Measurements from ENCODE around the gene TNPO2. TPM values are rescaled to one million over a fixed set of nuclear protein-coding genes. Genes with fewer than 3 reads are reported as not detected.

The TNPO2 gene
- total RNA-seq, 2 experiments from 2014 or later = 47.3 to 47.4 TPM

GRCh38 chr19:12652219-12652618 lies 71.5 kb downstream of the TNPO2 start:
- intact Hi-C loops (cut with DNase I, micrococcal nuclease) = no loop called here
- Mint-ChIP-seq H3K4me1 (ENCODE audit: low read depth) (no peaks in the 10 kb centered on the region), H3K9me3 (no peaks in the 10 kb centered on the region), H3K36me3 (ENCODE audit: low read depth) (peaks cover 41% of the 10 kb centered on the region), H3K27ac (no peak overlapping the region), H3K4me3 (no peak overlapping the region), H3K27me3 (no peaks in the 10 kb centered on the region)
- Histone ChIP-seq H3K27me3 (ENCODE audit: control insufficient read depth in 1 of 2, insufficient read depth in 2 of 2, low read length in 2 of 2) (no peaks in the 10 kb centered on the region), H3K27ac (ENCODE audit: low read depth in 1 of 2, low read length in 2 of 2) (no peak overlapping the region), H3K4me3 (ENCODE audit: low read length) (no peak overlapping the region), H3K36me3 (ENCODE audit: insufficient read depth, low read length) (peaks cover 44% of the 10 kb centered on the region), H3K4me1 (ENCODE audit: insufficient read depth, low read length) (no peaks in the 10 kb centered on the region), H3K9me3 (ENCODE audit: control insufficient read depth in 1 of 2, insufficient read depth in 1 of 2, low read length in 2 of 2) (no peaks in the 10 kb centered on the region)
- ChIA-PET CTCF (no interaction called here), POLR2A (no interaction called here)
- ATAC-seq (ENCODE audit: poor library complexity) (no peak), DNase-seq (no peak)
- no peak for TF ChIP-seq CTCF (IDR thresholded peaks at IDR 0.05)

- no peaks in the 10 kb centered on the region for H3K27me3 Mint-ChIP-seq
These were observed 73.8 kb downstream of the TNPO2 start for GRCh38 chr19:12649941-12650340.

More at GRCh38 chr19:12649941-12650340, 73.8 kb downstream of the TNPO2 start:
- Mint-ChIP-seq H3K4me3 (no peak overlapping the region), H3K9me3 (no peaks in the 10 kb centered on the region), H3K4me1 (ENCODE audit: low read depth) (no peaks in the 10 kb centered on the region), H3K27ac (no peak overlapping the region), H3K36me3 (ENCODE audit: low read depth) (peaks cover 27% of the 10 kb centered on the region)
- Histone ChIP-seq H3K4me3 (ENCODE audit: low read length) (no peak overlapping the region), H3K9me3 (ENCODE audit: control insufficient read depth in 1 of 2, insufficient read depth in 1 of 2, low read length in 2 of 2) (no peaks in the 10 kb centered on the region), H3K27ac (ENCODE audit: low read depth in 1 of 2, low read length in 2 of 2) (no peak overlapping the region), H3K36me3 (ENCODE audit: insufficient read depth, low read length) (peaks cover 25% of the 10 kb centered on the region), H3K4me1 (ENCODE audit: insufficient read depth, low read length) (no peaks in the 10 kb centered on the region), H3K27me3 (ENCODE audit: control insufficient read depth in 1 of 2, insufficient read depth in 2 of 2, low read length in 2 of 2) (no peaks in the 10 kb centered on the region)
- no peak for ATAC-seq (ENCODE audit: poor library complexity)
- no peak for DNase-seq
- ChIA-PET CTCF (no interaction called here), POLR2A (interaction anchor here (1.1 kb wide), 1 partner anchor 10 kb away, joined by 5 read pairs; no protein-coding TSS in a partner anchor)
- no peak for TF ChIP-seq CTCF (IDR thresholded peaks at IDR 0.05)
- intact Hi-C loops (cut with DNase I, micrococcal nuclease) = no loop called here

Other genes starting within 250 kb of the TNPO2 start
- gene ZNF709, start 239.1 kb downstream of the TNPO2 start, total RNA-seq = 1 to 10 TPM; 3.5 to 3.7 TPM
- 10 to 100 TPM; 17.3 to 18.0 TPM for gene ZNF564, start 172.4 kb downstream of the TNPO2 start, total RNA-seq
- 1 to 10 TPM; 6.2 to 7.1 TPM for gene ZNF490, start 113.1 kb downstream of the TNPO2 start, total RNA-seq
- 100 to 1,000 TPM; 102 to 103 TPM for gene ZNF791, start 113.0 kb downstream of the TNPO2 start, total RNA-seq
- gene MAN2B1, start 57.2 kb downstream of the TNPO2 start, total RNA-seq = 100 to 1,000 TPM in 1 of 2 experiments, 10 to 100 TPM in 1; 95.9 to 109 TPM
- gene WDR83, start 57.1 kb downstream of the TNPO2 start, total RNA-seq = 1 to 10 TPM; 6.5 to 6.6 TPM
- gene DHPS, start 42.1 kb downstream of the TNPO2 start, total RNA-seq = 100 to 1,000 TPM; 112 to 113 TPM
- gene GNG14, start 35.9 kb downstream of the TNPO2 start, total RNA-seq = not detected
- gene FBXW9, start 27.3 kb downstream of the TNPO2 start, total RNA-seq = 1 to 10 TPM; 2.2 to 2.4 TPM
- 100 to 1,000 TPM; 194 to 201 TPM for gene TRIR, start 10.8 kb upstream of the TNPO2 start, total RNA-seq
- 10 to 100 TPM; 13.9 to 14.5 TPM for gene GET3, start 13.6 kb upstream of the TNPO2 start, total RNA-seq
- gene BEST2, start 27.9 kb upstream of the TNPO2 start, total RNA-seq = not detected
- 10 to 100 TPM; 14.8 to 17.0 TPM for gene HOOK2, start 51.6 kb upstream of the TNPO2 start, total RNA-seq
- 1,000 to 10,000 TPM; 2,467 to 2,518 TPM for gene JUNB, start 67.6 kb upstream of the TNPO2 start, total RNA-seq
- gene PRDX2, start 77.9 kb upstream of the TNPO2 start, total RNA-seq = 10 to 100 TPM; 59.7 to 65.9 TPM
- gene THSD8, start 78.1 kb upstream of the TNPO2 start, total RNA-seq = 1 to 10 TPM in 1 of 2 experiments, not detected in 1; 1.3 TPM
- gene RNASEH2A, start 82.7 kb upstream of the TNPO2 start, total RNA-seq = 1 to 10 TPM; 1.5 to 2.7 TPM
- not detected for gene RTBDN, start 110.6 kb upstream of the TNPO2 start, total RNA-seq
- under 1 TPM; 0.22 to 0.60 TPM for gene MAST1, start 114.6 kb upstream of the TNPO2 start, total RNA-seq
- gene DNASE2, start 157.5 kb upstream of the TNPO2 start, total RNA-seq = 10 to 100 TPM; 10.4 to 11.1 TPM
- not detected for gene KLF1, start 163.3 kb upstream of the TNPO2 start, total RNA-seq
- 10 to 100 TPM; 39.2 to 42.1 TPM for gene GCDH, start 167.2 kb upstream of the TNPO2 start, total RNA-seq
- gene SYCE2, start 195.4 kb upstream of the TNPO2 start, total RNA-seq = 1 to 10 TPM; 2.1 to 3.5 TPM
- 10 to 100 TPM; 17.2 TPM for gene FARSA, start 209.8 kb upstream of the TNPO2 start, total RNA-seq
- gene CALR, start 214.7 kb upstream of the TNPO2 start, total RNA-seq = 100 to 1,000 TPM; 558 to 559 TPM
- 10 to 100 TPM; 90.0 to 92.7 TPM for gene RAD23A, start 221.9 kb upstream of the TNPO2 start, total RNA-seq
- 10 to 100 TPM; 12.1 to 12.8 TPM for gene GADD45GIP1, start 233.3 kb upstream of the TNPO2 start, total RNA-seq
- not detected for gene DAND5, start 245.6 kb upstream of the TNPO2 start, total RNA-seq

Data from CD4-positive, alpha-beta T cell (primary cell).